Endodermal cell (in vitro differentiated cells): ENCODE results near the gene SIRT2. TPM values are rescaled to one million over a fixed set of nuclear protein-coding genes. Genes with fewer than 3 reads are reported as not detected.

Source experiments
- DNase-seq: peaks from one replicate; pipeline ENCODE4 v3.0.0-alpha.2; 2017
- H3K27ac ChIP-seq: 2 replicates; pipeline ENCODE4 v1.5.1; 2013; ENCODE audit warnings: mild to moderate bottlenecking, low read depth, low read length, moderate library complexity
- H3K27me3 ChIP-seq: 2 replicates; pipeline ENCODE4 v1.6.1; 2013; ENCODE audit warnings: mild to moderate bottlenecking, low read length, moderate library complexity; ENCODE audit not compliant: insufficient read depth, control insufficient read depth, poor library complexity, severe bottlenecking
- H3K36me3 ChIP-seq: 2 replicates; pipeline ENCODE4 v1.7.0; 2013; ENCODE audit warnings: mild to moderate bottlenecking, low read length, moderate library complexity; ENCODE audit not compliant: control insufficient read depth, insufficient read depth
- H3K4me1 ChIP-seq: one replicate; pipeline ENCODE4 v1.7.0; 2013; ENCODE audit warnings: low read length; ENCODE audit not compliant: control insufficient read depth, insufficient read depth
- H3K4me3 ChIP-seq: 2 replicates; pipeline ENCODE4 v1.5.1; 2013; ENCODE audit warnings: mild to moderate bottlenecking, low read length, moderate library complexity
- H3K9ac ChIP-seq: 2 replicates; pipeline ENCODE4 v1.6.1; 2013; ENCODE audit warnings: mild to moderate bottlenecking, low read length, moderate library complexity; ENCODE audit not compliant: poor library complexity, severe bottlenecking; ENCODE audit errors: extremely low read depth
- H3K9me3 ChIP-seq: 2 replicates; pipeline ENCODE4 v1.6.1; 2013; ENCODE audit warnings: mild to moderate bottlenecking, low read length, moderate library complexity; ENCODE audit not compliant: control insufficient read depth
- H3K27ac Mint-ChIP-seq: 2 replicates; pipeline ENCODE4 v1.8.0; 2020; ENCODE audit warnings: mixed read lengths
- H3K27me3 Mint-ChIP-seq: 2 replicates; pipeline ENCODE4 v1.8.0; 2021; ENCODE audit warnings: mild to moderate bottlenecking, mixed read lengths; ENCODE audit not compliant: insufficient read depth
- H3K36me3 Mint-ChIP-seq: 2 replicates; pipeline ENCODE4 v1.8.0; 2020; ENCODE audit warnings: low read depth, mixed read lengths
- H3K4me1 Mint-ChIP-seq: 2 replicates; pipeline ENCODE4 v1.8.0; 2020; ENCODE audit warnings: mixed read lengths
- H3K4me3 Mint-ChIP-seq: 2 replicates; pipeline ENCODE4 v1.8.0; 2020; ENCODE audit warnings: mild to moderate bottlenecking, moderate library complexity, mixed read lengths
- H3K9me3 Mint-ChIP-seq: 2 replicates; pipeline ENCODE4 v1.8.0; 2020; ENCODE audit warnings: mild to moderate bottlenecking, mixed read lengths
- WGBS, 2 experiments: methylation state at CpG; one replicate each; pipeline versions ENCODE4 v1.1.5 to v1.1.7; 2013; ENCODE audit warnings: missing lambda C conversion rate in 2 of 2, mixed read lengths in 1 of 2; ENCODE audit not compliant: insufficient coverage in 1 of 2, insufficient read length in 1 of 2; 5-methylcytosine and 5-hydroxymethylcytosine counted together
- total RNA-seq, 2 donors: library from RNA; stranded (reverse); fragmentation: NEBNext Ultra II Directional in 1 of 2; extraction: Animal tissue kit (Norgen Biotek cat#: 25700) in 1 of 2; gene quantifications; 2 replicates in 1 of 2; 3 replicates in 1 of 2; pipeline ENCODE4 v1.2.1, GENCODE V29; 2021
- TF ChIP-seq, protein P1 (sequence below): fragments of 200-600 bp; sonication (generic); conservative IDR thresholded peaks from 2 replicates; pipeline ENCODE4 v1.5.0; 2021; ENCODE audit warnings: antibody characterized with exemption, mild to moderate bottlenecking

Gene SIRT2
- total RNA-seq, 2 donors from 2014 or later, result 10.4 to 13.7 TPM

- Mint-ChIP-seq H3K27me3 (no peaks in the 10 kb centered on the region), H3K4me3 (no peak overlapping the region), H3K4me1 (no peaks in the 10 kb centered on the region), H3K36me3 (no peaks in the 10 kb centered on the region), H3K27ac (no peak overlapping the region), H3K9me3 (no peaks in the 10 kb centered on the region)
- Histone ChIP-seq H3K4me3 (no peak overlapping the region), H3K4me1 (no peaks in the 10 kb centered on the region), H3K9ac (no peak overlapping the region), H3K36me3 (peaks cover 12% of the 10 kb centered on the region), H3K9me3 (no peaks in the 10 kb centered on the region), H3K27me3 (no peaks in the 10 kb centered on the region), H3K27ac (peak overlapping the region; percentile 63)
- WGBS, 2 experiments, result 89 to 97% methylated on average over 6 of the region's 6 CpGs
- DNase-seq, result peak; percentile 29
- TF ChIP-seq, protein P1, sequence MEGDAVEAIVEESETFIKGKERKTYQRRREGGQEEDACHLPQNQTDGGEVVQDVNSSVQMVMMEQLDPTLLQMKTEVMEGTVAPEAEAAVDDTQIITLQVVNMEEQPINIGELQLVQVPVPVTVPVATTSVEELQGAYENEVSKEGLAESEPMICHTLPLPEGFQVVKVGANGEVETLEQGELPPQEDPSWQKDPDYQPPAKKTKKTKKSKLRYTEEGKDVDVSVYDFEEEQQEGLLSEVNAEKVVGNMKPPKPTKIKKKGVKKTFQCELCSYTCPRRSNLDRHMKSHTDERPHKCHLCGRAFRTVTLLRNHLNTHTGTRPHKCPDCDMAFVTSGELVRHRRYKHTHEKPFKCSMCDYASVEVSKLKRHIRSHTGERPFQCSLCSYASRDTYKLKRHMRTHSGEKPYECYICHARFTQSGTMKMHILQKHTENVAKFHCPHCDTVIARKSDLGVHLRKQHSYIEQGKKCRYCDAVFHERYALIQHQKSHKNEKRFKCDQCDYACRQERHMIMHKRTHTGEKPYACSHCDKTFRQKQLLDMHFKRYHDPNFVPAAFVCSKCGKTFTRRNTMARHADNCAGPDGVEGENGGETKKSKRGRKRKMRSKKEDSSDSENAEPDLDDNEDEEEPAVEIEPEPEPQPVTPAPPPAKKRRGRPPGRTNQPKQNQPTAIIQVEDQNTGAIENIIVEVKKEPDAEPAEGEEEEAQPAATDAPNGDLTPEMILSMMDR, result no peak
Observed at GRCh38 chr19:38891771-38892170, 7.6 kb downstream of the SIRT2 start.

GRCh38 chr19:38890686-38891085 lies 8.7 kb downstream of the SIRT2 start:
- no peak overlapping the region for H3K9ac ChIP-seq
- DNase-seq, result no peak

GRCh38 chr19:38889803-38890202 lies 9.6 kb downstream of the SIRT2 start:
- Histone ChIP-seq H3K36me3 (peaks cover 12% of the 10 kb centered on the region), H3K27me3 (no peaks in the 10 kb centered on the region), H3K9me3 (no peaks in the 10 kb centered on the region), H3K4me1 (no peaks in the 10 kb centered on the region), H3K4me3 (no peak overlapping the region), H3K27ac (no peak overlapping the region), H3K9ac (no peak overlapping the region)
- Mint-ChIP-seq H3K27me3 (no peaks in the 10 kb centered on the region), H3K4me3 (no peak overlapping the region), H3K27ac (no peak overlapping the region), H3K9me3 (no peaks in the 10 kb centered on the region), H3K4me1 (no peaks in the 10 kb centered on the region), H3K36me3 (no peaks in the 10 kb centered on the region)
- TF ChIP-seq, protein P1, result no peak
- peak; percentile 20 for DNase-seq
- WGBS, 2 experiments, result 83 to 97% methylated on average over 1 to 7 of the region's 8 CpGs

More at GRCh38 chr19:38890686-38891085, 8.7 kb downstream of the SIRT2 start:
- no peaks in the 10 kb centered on the region for H3K27me3 ChIP-seq
- no peaks in the 10 kb centered on the region for H3K9me3 ChIP-seq
- no peak overlapping the region for H3K4me3 Mint-ChIP-seq
- H3K4me1 ChIP-seq, result no peaks in the 10 kb centered on the region
- no peaks in the 10 kb centered on the region for H3K36me3 Mint-ChIP-seq
- peaks cover 12% of the 10 kb centered on the region for H3K36me3 ChIP-seq
- no peak overlapping the region for H3K27ac ChIP-seq
- H3K27ac Mint-ChIP-seq, result no peak overlapping the region
- no peak overlapping the region for H3K4me3 ChIP-seq
- H3K27me3 Mint-ChIP-seq, result no peaks in the 10 kb centered on the region
- no peaks in the 10 kb centered on the region for H3K9me3 Mint-ChIP-seq
- H3K4me1 Mint-ChIP-seq, result no peaks in the 10 kb centered on the region
- TF ChIP-seq, protein P1, result no peak
